Measurements from ENCODE around the gene FAM53A.

GRCh38 chr4:1598206-1599025 lies 85.7 kb downstream of the FAM53A start:
- TF ChIP-seq SUZ12 (IDR thresholded peaks at IDR 0.05) (no peak), TARDBP (IDR thresholded peaks at IDR 0.05) (no peak), FOXM1 (IDR thresholded peaks at IDR 0.05; ENCODE audit: borderline replicate concordance) (no peak), BHLHE40 (IDR thresholded peaks at IDR 0.05; ENCODE audit: borderline replicate concordance) (no peak), ZNF384 (IDR thresholded peaks at IDR 0.05) (no peak), HDGF (IDR thresholded peaks at IDR 0.05; ENCODE audit: borderline replicate concordance) (no peak), FOXK2 (IDR thresholded peaks at IDR 0.05) (no peak)
